GM12878 (cell line): ENCODE results near the gene MYMX.

Source experiments
- CTCF ChIP-seq, 3 experiments: IDR thresholded peaks in 2 of 3; conservative IDR thresholded peaks in 1 of 3; 2 replicates each; pipeline ENCODE4 v1.5.1; 2011; ENCODE audit warnings: low read depth in 3 of 3, low read length in 3 of 3, mild to moderate bottlenecking in 3 of 3, control low read depth in 2 of 3, moderate library complexity in 2 of 3, inconsistent platforms in 1 of 3, mixed read lengths in 1 of 3; ENCODE audit not compliant: control insufficient read depth in 2 of 3, insufficient read depth in 1 of 3; ENCODE audit errors: extremely low read depth in 1 of 3
- GABPA ChIP-seq: IDR thresholded peaks from 2 replicates; pipeline ENCODE4 v1.6.1; 2014; ENCODE audit warnings: antibody characterized with exemption, low read depth, mild to moderate bottlenecking, inconsistent platforms
- HDAC2 ChIP-seq: fragments of 200-600 bp; sonication (generic); IDR thresholded peaks from 2 replicates; pipeline ENCODE4 v1.6.1; 2017
- MAX ChIP-seq: IDR thresholded peaks from 2 replicates; pipeline ENCODE4 v1.6.1; 2012; ENCODE audit warnings: low read depth, low read length, improper control_type of control experiment
- NFYB ChIP-seq: IDR thresholded peaks from 2 replicates; pipeline ENCODE4 v1.6.1; 2011; ENCODE audit warnings: low read depth, mild to moderate bottlenecking, low read length, improper control_type of control experiment, moderate library complexity; ENCODE audit not compliant: insufficient read depth
- POLR2A ChIP-seq: IDR thresholded peaks from 2 replicates; pipeline ENCODE4 v1.6.1; 2011; ENCODE audit warnings: low read depth, mild to moderate bottlenecking, low read length
- RELA ChIP-seq: fragments of 450-650 bp; IDR thresholded peaks from 2 replicates; pipeline ENCODE4 v1.8.0; 2014; ENCODE audit warnings: borderline replicate concordance; ENCODE audit not compliant: partially characterized antibody
- REST ChIP-seq: IDR thresholded peaks from 2 replicates; pipeline ENCODE4 v1.6.1; 2012; ENCODE audit warnings: mild to moderate bottlenecking, low read depth, low read length
- SREBF2 ChIP-seq: IDR thresholded peaks from 2 replicates; pipeline ENCODE4 v1.6.1; 2012; ENCODE audit warnings: mild to moderate bottlenecking, low read length
- YY1 ChIP-seq: IDR thresholded peaks from 2 replicates; pipeline ENCODE4 v1.6.1; 2011; ENCODE audit warnings: low read depth, mild to moderate bottlenecking, low read length

- TF ChIP-seq CTCF (IDR thresholded peaks at IDR 0.05 in 2 of 3, conservative IDR thresholded peaks at IDR 0.05 in 1 of 3; ENCODE audit: control insufficient read depth in 2 of 3, extremely low read depth in 1 of 3, insufficient read depth in 1 of 3, low read depth in 3 of 3, low read length in 3 of 3) = no peak
- no peak for TF ChIP-seq HDAC2
- TF ChIP-seq YY1 = no peak
- no peak for TF ChIP-seq MAX
- no peak for TF ChIP-seq GABPA
- no peak for TF ChIP-seq NFYB
- no peak for TF ChIP-seq POLR2A
- no peak for TF ChIP-seq RELA
- TF ChIP-seq SREBF2 = no peak
- TF ChIP-seq REST = no peak
Observed at GRCh38 chr6:44179648-44180047, 37.1 kb upstream of the MYMX start.
